GM12891 (cell line): Measurements from ENCODE around the gene LRRC43.

Experiments used
- PAX5 ChIP-seq: IDR thresholded peaks from 2 replicates; pipeline ENCODE4 v1.6.1; 2011; ENCODE audit warnings: low read length, moderate library complexity, mild to moderate bottlenecking; ENCODE audit not compliant: insufficient read depth, severe bottlenecking
- POLR2A ChIP-seq: IDR thresholded peaks from 2 replicates; pipeline ENCODE4 v1.6.1; 2011; ENCODE audit warnings: low read depth, low read length, control low read depth
- POLR2AphosphoS5 ChIP-seq: IDR thresholded peaks from 2 replicates; pipeline ENCODE4 v1.6.1; 2011; ENCODE audit warnings: low read depth, low read length, control low read depth
- POU2F2 ChIP-seq: IDR thresholded peaks from 2 replicates; pipeline ENCODE4 v1.6.1; 2011; ENCODE audit warnings: low read depth, mild to moderate bottlenecking, control low read depth, low read length, moderate library complexity
- SPI1 ChIP-seq: IDR thresholded peaks from 2 replicates; pipeline ENCODE4 v1.6.1; 2011; ENCODE audit warnings: low read depth, low read length, control low read depth
- TAF1 ChIP-seq: IDR thresholded peaks from 2 replicates; pipeline ENCODE4 v1.6.1; 2011; ENCODE audit warnings: low read depth, low read length, control low read depth

- TF ChIP-seq POLR2A, result no peak
- TF ChIP-seq POLR2AphosphoS5, result no peak
- no peak for TF ChIP-seq TAF1
- no peak for TF ChIP-seq SPI1
- no peak for TF ChIP-seq PAX5
- TF ChIP-seq POU2F2, result no peak
Observed at GRCh38 chr12:122243965-122244364, 61.0 kb downstream of the LRRC43 start.
